OCI-LY7 (cell line): ENCODE measurements around the gene PCK2. TPM values are rescaled to one million over a fixed set of nuclear protein-coding genes. Genes with fewer than 3 reads are reported as not detected.

Experiments used
- BruUV-seq: library from RNA; stranded (reverse); fragments of 400-500 nt; replicated peaks from 2 replicates; lab custom pipeline; 2021; lab: Mats Ljungman, UMichigan
- CTCF ChIA-PET: fragments of 300-600 bp; sonication (Branson Sonifier 250); formaldehyde crosslinking; loops from one replicate; lab custom pipeline; 2022; ENCODE audit warnings: antibody characterized with exemption; ENCODE audit not compliant: unreplicated experiment; lab: Charles Lee
- POLR2A ChIA-PET: fragments of 300-600 bp; sonication (Branson Sonifier 250); formaldehyde crosslinking; loops from one replicate; lab custom pipeline; 2022; ENCODE audit warnings: antibody characterized with exemption; lab: Charles Lee
- DNase-seq: peaks from one replicate; pipeline ENCODE4 v3.0.0-alpha.2; 2015; ENCODE audit warnings: low spot score
- H2AFZ ChIP-seq: fragments of 200-600 bp; sonication (generic), shearing (Covaris generic); 2 replicates; pipeline ENCODE4 v1.6.1; 2014; ENCODE audit warnings: mild to moderate bottlenecking, antibody characterized with exemption, low read length, moderate library complexity
- H3K27ac ChIP-seq: fragments of 200-600 bp; sonication (generic); 2 replicates; pipeline ENCODE4 v1.5.1; 2014; ENCODE audit warnings: mixed run types, low read depth, mild to moderate bottlenecking, moderate library complexity, low read length, inconsistent platforms; ENCODE audit not compliant: poor library complexity, severe bottlenecking
- H3K36me3 ChIP-seq: fragments of 200-600 bp; sonication (generic); 2 replicates; pipeline ENCODE4 v1.6.1; 2014; ENCODE audit warnings: mild to moderate bottlenecking, antibody characterized with exemption, low read length, moderate library complexity, mixed read lengths; ENCODE audit not compliant: insufficient read depth
- H3K4me1 ChIP-seq: fragments of 200-600 bp; sonication (generic); 2 replicates; pipeline ENCODE4 v1.5.1; 2014; ENCODE audit warnings: mild to moderate bottlenecking, low read length; ENCODE audit not compliant: insufficient read depth, poor library complexity, severe bottlenecking
- H3K4me2 ChIP-seq: fragments of 200-600 bp; sonication (generic); 2 replicates; pipeline ENCODE4 v1.6.1; 2014; ENCODE audit warnings: mild to moderate bottlenecking, low read length
- H3K4me3 ChIP-seq: fragments of 200-600 bp; sonication (generic); 2 replicates; pipeline ENCODE4 v1.5.1; 2014; ENCODE audit warnings: mild to moderate bottlenecking, low read depth, low read length; ENCODE audit not compliant: poor library complexity, severe bottlenecking
- H3K79me2 ChIP-seq: fragments of 200-600 bp; sonication (generic); 2 replicates; pipeline ENCODE4 v1.6.1; 2016; ENCODE audit warnings: low read depth, mild to moderate bottlenecking, low read length, moderate library complexity, mixed read lengths; ENCODE audit not compliant: insufficient read depth
- H3K9me2 ChIP-seq: fragments of 200-600 bp; sonication (generic); 2 replicates; pipeline ENCODE4 v1.6.1; 2016; ENCODE audit warnings: mild to moderate bottlenecking, low read length, mixed read lengths; ENCODE audit not compliant: insufficient read depth
- H3K9me3 ChIP-seq: fragments of 200-600 bp; sonication (generic); 2 replicates; pipeline ENCODE4 v1.6.1; 2014; ENCODE audit warnings: mild to moderate bottlenecking, mixed run types, low read length, mixed read lengths
- H4K20me1 ChIP-seq: fragments of 200-600 bp; sonication (generic); 2 replicates; pipeline ENCODE4 v1.6.1; 2014; ENCODE audit warnings: mild to moderate bottlenecking, antibody characterized with exemption, low read length, moderate library complexity, mixed read lengths; ENCODE audit not compliant: insufficient read depth
- EZH2phosphoT487 ChIP-seq: fragments of 200-600 bp; sonication (generic); IDR thresholded peaks from 2 replicates; pipeline ENCODE4 v1.6.1; 2018; ENCODE audit warnings: low read depth, borderline replicate concordance, mild to moderate bottlenecking, mixed run types, antibody characterized with exemption, low read length, moderate library complexity, mixed read lengths
- intact Hi-C: fragments of 100-400 bp; cut with micrococcal nuclease; formaldehyde crosslinking; loops from one replicate; pipeline ENCODE4 v1.10.0; 2022; ENCODE audit not compliant: unreplicated experiment
- total RNA-seq, 2 experiments: library from RNA; depleted of rRNA in 1 of 2; stranded (reverse); fragments of >200 nt in 1 of 2; shearing (Covaris generic) in 1 of 2; gene quantifications; 2 replicates each; pipeline ENCODE4 v1.2.3, GENCODE V29; 2014 to 2022
- TF ChIP-seq, protein P1 (sequence below): fragments of 200-600 bp; sonication (generic); conservative IDR thresholded peaks from 2 replicates; pipeline ENCODE4 v1.5.1; 2014; ENCODE audit warnings: mild to moderate bottlenecking, antibody characterized with exemption, low read length, moderate library complexity, mixed read lengths

Gene PCK2
- total RNA-seq, 2 experiments from 2014 or later = 43.6 to 130 TPM

GRCh38 chr14:24071836-24072430 is 22.2 kb upstream of the PCK2 start:
- no peak for DNase-seq

GRCh38 chr14:24072436-24072835 is 21.7 kb upstream of the PCK2 start:
- no peak for TF ChIP-seq EZH2phosphoT487
- TF ChIP-seq, protein P1, sequence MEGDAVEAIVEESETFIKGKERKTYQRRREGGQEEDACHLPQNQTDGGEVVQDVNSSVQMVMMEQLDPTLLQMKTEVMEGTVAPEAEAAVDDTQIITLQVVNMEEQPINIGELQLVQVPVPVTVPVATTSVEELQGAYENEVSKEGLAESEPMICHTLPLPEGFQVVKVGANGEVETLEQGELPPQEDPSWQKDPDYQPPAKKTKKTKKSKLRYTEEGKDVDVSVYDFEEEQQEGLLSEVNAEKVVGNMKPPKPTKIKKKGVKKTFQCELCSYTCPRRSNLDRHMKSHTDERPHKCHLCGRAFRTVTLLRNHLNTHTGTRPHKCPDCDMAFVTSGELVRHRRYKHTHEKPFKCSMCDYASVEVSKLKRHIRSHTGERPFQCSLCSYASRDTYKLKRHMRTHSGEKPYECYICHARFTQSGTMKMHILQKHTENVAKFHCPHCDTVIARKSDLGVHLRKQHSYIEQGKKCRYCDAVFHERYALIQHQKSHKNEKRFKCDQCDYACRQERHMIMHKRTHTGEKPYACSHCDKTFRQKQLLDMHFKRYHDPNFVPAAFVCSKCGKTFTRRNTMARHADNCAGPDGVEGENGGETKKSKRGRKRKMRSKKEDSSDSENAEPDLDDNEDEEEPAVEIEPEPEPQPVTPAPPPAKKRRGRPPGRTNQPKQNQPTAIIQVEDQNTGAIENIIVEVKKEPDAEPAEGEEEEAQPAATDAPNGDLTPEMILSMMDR = no peak
- H3K9me3 ChIP-seq = no peaks in the 10 kb centered on the region
- no peaks in the 10 kb centered on the region for H3K79me2 ChIP-seq
- CTCF ChIA-PET = no interaction called here
- DNase-seq = no peak
- H2AFZ ChIP-seq = no peak overlapping the region
- H4K20me1 ChIP-seq = no peaks in the 10 kb centered on the region
- H3K27ac ChIP-seq = no peak overlapping the region
- H3K4me1 ChIP-seq = peaks cover 10% of the 10 kb centered on the region
- H3K36me3 ChIP-seq = no peaks in the 10 kb centered on the region
- POLR2A ChIA-PET = no interaction called here
- H3K4me2 ChIP-seq = no peak overlapping the region
- H3K9me2 ChIP-seq = no peaks in the 10 kb centered on the region
- BruUV-seq = no TSS peak
- intact Hi-C loops = no loop called here
- H3K4me3 ChIP-seq = no peak overlapping the region

More at GRCh38 chr14:24071836-24072430, 22.2 kb upstream of the PCK2 start:
- Histone ChIP-seq H3K36me3 (no peaks in the 10 kb centered on the region), H3K27ac (no peak overlapping the region), H4K20me1 (no peaks in the 10 kb centered on the region), H3K79me2 (no peaks in the 10 kb centered on the region), H3K9me3 (no peaks in the 10 kb centered on the region), H2AFZ (no peak overlapping the region), H3K9me2 (no peaks in the 10 kb centered on the region), H3K4me3 (no peak overlapping the region), H3K4me1 (peaks cover 10% of the 10 kb centered on the region), H3K4me2 (no peak overlapping the region)
- no peak for TF ChIP-seq EZH2phosphoT487
- TF ChIP-seq, protein P1 = no peak
- no TSS peak for BruUV-seq
- intact Hi-C loops = no loop called here
- CTCF ChIA-PET = no interaction called here
- POLR2A ChIA-PET = no interaction called here
